Stimulated activated CD8-positive, alpha-beta memory T cell treated with anti-CD3 and anti-CD28 coated beads, Interleukin-15, amount 100 ng/mL, for 1 hour (primary cell): ENCODE data around the gene SH3RF3.

ENCODE experiments used
- DNase-seq: peaks from one replicate; pipeline ENCODE4 v3.0.0-alpha.2; 2020; ENCODE audit warnings: low read depth

Gene SH3RF3

GRCh38 chr2:109397893-109398292 is 268.9 kb downstream of the SH3RF3 start:
- no peak for DNase-seq

- DNase-seq, result no peak
Measured at GRCh38 chr2:109398366-109399015, 269.5 kb downstream of the SH3RF3 start.

- DNase-seq, result no peak
Measured at GRCh38 chr2:109399066-109399465, 270.1 kb downstream of the SH3RF3 start.

- no peak for DNase-seq
Measured at GRCh38 chr2:109400102-109400501, 271.1 kb downstream of the SH3RF3 start.

- no peak for DNase-seq
Measured at GRCh38 chr2:109401370-109401769, 272.4 kb downstream of the SH3RF3 start.

- DNase-seq, result no peak
Measured at GRCh38 chr2:109402180-109402579, 273.2 kb downstream of the SH3RF3 start.

GRCh38 chr2:109402980-109403840 is 274.2 kb downstream of the SH3RF3 start:
- DNase-seq, result no peak

GRCh38 chr2:109403841-109404201 is 274.8 kb downstream of the SH3RF3 start:
- DNase-seq, result no peak

GRCh38 chr2:109404681-109405080 is 275.7 kb downstream of the SH3RF3 start:
- no peak for DNase-seq

GRCh38 chr2:109405873-109406272 is 276.9 kb downstream of the SH3RF3 start:
- no peak for DNase-seq

- DNase-seq, result no peak
Measured at GRCh38 chr2:109406301-109406700, 277.3 kb downstream of the SH3RF3 start.

GRCh38 chr2:109407276-109408042 is 278.5 kb downstream of the SH3RF3 start:
- DNase-seq, result no peak

- no peak for DNase-seq
Measured at GRCh38 chr2:109408043-109408335, 279.0 kb downstream of the SH3RF3 start.

- no peak for DNase-seq
Measured at GRCh38 chr2:109409321-109410038, 280.5 kb downstream of the SH3RF3 start.

- no peak for DNase-seq
Measured at GRCh38 chr2:109410039-109410815, 281.2 kb downstream of the SH3RF3 start.

- no peak for DNase-seq
Measured at GRCh38 chr2:109411640-109412325, 282.8 kb downstream of the SH3RF3 start.

GRCh38 chr2:109415581-109416013 is 286.6 kb downstream of the SH3RF3 start:
- no peak for DNase-seq

GRCh38 chr2:109417701-109418335 is 288.8 kb downstream of the SH3RF3 start:
- no peak for DNase-seq

- DNase-seq, result no peak
Measured at GRCh38 chr2:109418716-109419115, 289.7 kb downstream of the SH3RF3 start.

- no peak for DNase-seq
Measured at GRCh38 chr2:109419171-109419756, 290.3 kb downstream of the SH3RF3 start.
